Activated CD8-positive, alpha-beta T cell treated with anti-CD3 and anti-CD28 coated beads, Interleukin-2, amount 10 ng/mL, durations not matched to agents 7 days and 5 days (primary cell): ENCODE data around the gene JAK1. TPM values are rescaled to one million over a fixed set of nuclear protein-coding genes. Genes with fewer than 3 reads are reported as not detected.

ENCODE experiments used
- ATAC-seq: fragments of 150-1000 bp; cut with Tn5 transposase; one replicate; pipeline ENCODE4 v1.10.0; 2021; ENCODE audit warnings: moderate library complexity
- CTCF ChIA-PET: fragments of 350-600 bp; sonication (Branson Sonifier 250); formaldehyde crosslinking; loops from one replicate; lab custom pipeline; 2021; ENCODE audit warnings: antibody characterized with exemption; lab: Charles Lee
- POLR2A ChIA-PET: fragments of 350-600 bp; sonication (Branson Sonifier 250); formaldehyde crosslinking; loops from one replicate; lab custom pipeline; 2021; ENCODE audit warnings: antibody characterized with exemption; lab: Charles Lee
- DNase-seq: peaks from one replicate; pipeline ENCODE4 v3.0.0-alpha.2; 2020
- H3K27ac Mint-ChIP-seq: one replicate; pipeline ENCODE4 v1.8.0; 2021; ENCODE audit warnings: mild to moderate bottlenecking, mixed read lengths
- H3K27me3 Mint-ChIP-seq: one replicate; pipeline ENCODE4 v1.8.0; 2021; ENCODE audit warnings: low read depth, mixed read lengths
- H3K36me3 Mint-ChIP-seq: one replicate; pipeline ENCODE4 v1.8.0; 2021; ENCODE audit warnings: low read depth, mixed read lengths
- H3K4me1 Mint-ChIP-seq: one replicate; pipeline ENCODE4 v1.8.0; 2021; ENCODE audit warnings: low read depth, mixed read lengths
- H3K4me3 Mint-ChIP-seq: one replicate; pipeline ENCODE4 v1.8.0; 2021; ENCODE audit warnings: mild to moderate bottlenecking, mixed read lengths
- H3K9me3 Mint-ChIP-seq: one replicate; pipeline ENCODE4 v1.8.0; 2022; ENCODE audit warnings: mixed read lengths; ENCODE audit not compliant: insufficient read depth
- total RNA-seq, 2 experiments: library from RNA; stranded (reverse); gene quantifications; one replicate each; pipeline ENCODE4 v1.2.3, GENCODE V29; 2021

The JAK1 gene
- total RNA-seq, 2 experiments from 2014 or later = 156 to 159 TPM

DNA sequence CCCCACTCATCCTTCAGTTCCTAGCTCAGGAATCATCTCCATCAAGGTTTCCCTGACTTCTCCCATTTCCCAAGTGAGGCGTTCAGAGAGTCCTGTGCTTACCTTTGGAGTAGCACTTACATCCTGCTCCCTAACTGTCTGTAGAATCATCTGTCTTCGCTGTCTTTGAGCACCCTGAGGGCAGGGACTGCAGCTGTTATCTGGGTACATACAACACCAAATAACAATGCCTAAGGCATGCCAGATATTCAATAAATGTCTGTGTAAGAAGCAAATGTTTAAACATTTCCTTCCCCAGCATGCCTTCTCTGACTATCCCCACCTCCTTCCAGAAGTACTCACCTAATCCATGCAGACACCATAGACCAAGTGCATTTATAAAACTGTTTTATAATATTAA, 65.4 kb downstream of the JAK1 start:
- no peaks in the 10 kb centered on the region for H3K27me3 Mint-ChIP-seq
- ATAC-seq = no peak
- no peak overlapping the region for H3K27ac Mint-ChIP-seq
- no peaks in the 10 kb centered on the region for H3K9me3 Mint-ChIP-seq
- no peak for DNase-seq
- POLR2A ChIA-PET = no interaction called here
- H3K4me3 Mint-ChIP-seq = no peak overlapping the region
- H3K4me1 Mint-ChIP-seq = peaks cover 37% of the 10 kb centered on the region
- CTCF ChIA-PET = no interaction called here
- peaks cover 4% of the 10 kb centered on the region for H3K36me3 Mint-ChIP-seq

DNA sequence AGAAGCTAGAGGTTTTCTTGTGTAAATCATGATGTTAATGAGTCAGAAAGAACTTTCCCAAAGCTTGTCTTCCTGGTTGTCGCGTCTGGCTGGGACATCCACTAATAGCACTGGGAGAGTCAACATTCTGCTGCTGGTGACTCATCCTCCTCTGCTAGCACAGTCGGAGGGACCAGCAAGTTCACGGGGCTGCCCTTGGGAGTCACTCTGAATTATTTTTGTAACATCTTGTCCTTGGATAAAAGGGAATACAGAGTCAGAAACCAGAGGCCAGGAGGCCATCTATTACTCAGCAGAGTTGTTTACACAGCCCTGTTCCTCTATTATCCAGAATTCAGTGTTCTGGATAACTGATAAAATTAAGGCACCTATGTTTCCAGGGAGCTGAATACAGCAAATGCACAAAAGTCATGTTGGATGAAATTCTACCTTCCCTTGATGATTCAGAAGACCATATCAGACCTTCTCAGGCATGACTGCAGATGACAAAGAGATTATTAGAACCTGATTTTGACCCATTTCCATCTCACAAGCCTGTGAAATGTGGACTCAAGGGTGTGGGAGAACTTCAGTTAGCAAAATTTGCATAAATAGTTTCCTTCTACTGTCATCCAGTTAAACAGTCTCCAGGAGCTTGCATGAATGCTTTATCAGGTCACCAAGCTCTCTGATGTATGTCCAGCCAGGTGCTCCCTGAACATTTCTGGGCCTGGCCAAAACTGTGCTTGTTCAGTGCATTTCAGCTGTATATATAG, 68.1 kb downstream of the JAK1 start:
- H3K4me3 Mint-ChIP-seq = no peak overlapping the region
- H3K27me3 Mint-ChIP-seq = no peaks in the 10 kb centered on the region
- peaks cover 4% of the 10 kb centered on the region for H3K36me3 Mint-ChIP-seq
- DNase-seq (no peak), ATAC-seq (peak; percentile 33)
- ChIA-PET POLR2A (interaction anchor here (0.6 kb wide), 1 partner anchor 11 kb away, joined by 3 read pairs; no protein-coding TSS in a partner anchor), CTCF (interaction anchor here (0.8 kb wide), 1 partner anchor 653 kb away, joined by 3 read pairs; no protein-coding TSS in a partner anchor)
- H3K27ac Mint-ChIP-seq = no peak overlapping the region
- H3K9me3 Mint-ChIP-seq = no peaks in the 10 kb centered on the region
- H3K4me1 Mint-ChIP-seq = peaks cover 51% of the 10 kb centered on the region

DNA sequence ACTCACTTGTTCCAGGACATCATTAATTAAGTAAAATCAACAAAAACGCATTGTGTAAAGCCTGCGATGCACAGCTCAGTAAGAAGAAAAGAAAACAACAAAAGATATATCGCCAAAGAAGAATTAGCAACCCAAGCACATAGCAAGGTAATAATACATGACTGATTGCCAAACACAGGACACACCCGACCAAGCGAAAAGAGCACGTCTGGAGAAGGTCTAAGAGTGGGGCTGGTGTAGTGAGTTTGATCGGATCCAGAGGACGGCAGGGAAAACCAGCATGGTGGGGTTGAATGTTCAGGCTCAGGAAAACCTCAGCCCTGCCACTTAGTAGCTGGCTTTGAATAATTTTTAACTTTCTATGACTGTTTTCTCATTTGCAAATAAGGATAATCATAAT, 69.8 kb downstream of the JAK1 start:
- H3K27ac Mint-ChIP-seq = no peak overlapping the region
- DNase-seq (no peak), ATAC-seq (no peak)
- peaks cover 4% of the 10 kb centered on the region for H3K36me3 Mint-ChIP-seq
- H3K9me3 Mint-ChIP-seq = no peaks in the 10 kb centered on the region
- no peaks in the 10 kb centered on the region for H3K27me3 Mint-ChIP-seq
- ChIA-PET POLR2A (interaction anchor here (0.6 to 0.8 kb wide), 2 partner anchors 70 to 432 kb away, joined by 3 to 12 read pairs; partner anchors contain the start of gene JAK1), CTCF (interaction anchor here (0.7 kb wide), 1 partner anchor 1389 kb away, joined by 3 read pairs; no protein-coding TSS in a partner anchor)
- H3K4me3 Mint-ChIP-seq = no peak overlapping the region
- peaks cover 66% of the 10 kb centered on the region for H3K4me1 Mint-ChIP-seq

DNA sequence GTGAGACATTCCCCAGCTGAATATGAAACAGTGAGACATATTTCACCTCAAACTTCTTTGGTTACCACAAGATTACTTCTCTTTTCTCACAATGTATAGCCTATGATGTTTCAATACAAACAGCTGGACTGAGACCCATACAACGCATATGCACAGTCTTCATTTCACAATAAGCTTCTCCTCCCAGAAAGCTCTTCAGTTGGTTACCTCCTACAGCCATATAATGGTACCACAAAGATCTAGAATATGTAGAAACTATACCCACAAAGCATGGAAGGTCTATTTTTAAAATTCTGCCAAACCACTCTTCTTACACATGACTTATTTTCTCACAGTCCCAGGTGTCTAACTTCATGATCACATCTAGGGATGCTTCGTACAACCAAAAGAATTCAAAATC, 70.8 kb downstream of the JAK1 start:
- no peak for ATAC-seq
- peaks cover 77% of the 10 kb centered on the region for H3K4me1 Mint-ChIP-seq
- DNase-seq = no peak
- peaks cover 4% of the 10 kb centered on the region for H3K36me3 Mint-ChIP-seq
- no peak overlapping the region for H3K27ac Mint-ChIP-seq
- ChIA-PET CTCF (interaction anchor here (1.1 to 1.2 kb wide), 2 partner anchors 14 to 70 kb away, joined by 3 read pairs; partner anchors contain the start of gene JAK1), POLR2A (no interaction called here)
- H3K4me3 Mint-ChIP-seq = no peak overlapping the region
- H3K27me3 Mint-ChIP-seq = no peaks in the 10 kb centered on the region
- H3K9me3 Mint-ChIP-seq = no peaks in the 10 kb centered on the region

DNA sequence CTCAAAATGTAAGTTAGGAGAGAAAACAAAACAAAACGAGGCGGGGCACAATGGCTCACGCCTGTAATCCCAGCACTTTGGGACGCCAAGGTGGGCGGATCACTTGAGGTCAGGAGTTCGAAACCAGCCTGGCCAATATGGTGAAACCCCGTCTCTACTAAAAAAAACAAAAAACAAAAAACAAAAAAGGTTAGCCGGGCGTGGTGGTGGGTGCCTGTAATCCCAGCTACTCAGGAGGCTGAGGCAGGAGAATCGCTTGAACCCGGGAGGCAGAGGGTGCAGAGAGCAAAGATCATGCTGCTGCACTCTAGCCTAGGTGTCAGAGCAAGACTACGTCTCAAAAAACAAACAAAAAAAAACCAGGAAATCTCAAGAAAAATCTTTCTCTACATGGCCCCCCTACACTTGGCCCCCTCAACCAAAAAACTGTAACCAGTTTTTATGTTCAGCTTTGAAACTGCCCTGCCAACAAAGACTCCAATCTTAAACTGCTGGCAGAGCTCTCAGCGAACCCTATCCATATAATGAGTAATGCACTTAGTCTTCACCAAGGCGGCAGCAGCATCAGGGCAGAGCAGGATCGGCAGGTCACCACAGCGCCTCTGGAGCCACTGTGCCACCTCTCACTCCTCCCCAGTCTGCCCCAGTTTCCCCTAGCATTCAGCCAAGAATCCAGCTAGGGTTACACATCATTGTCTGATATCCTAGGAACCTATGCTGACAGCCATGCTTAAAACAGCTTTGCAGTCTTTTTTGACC, 71.7 kb downstream of the JAK1 start:
- ChIA-PET POLR2A (no interaction called here), CTCF (interaction anchor here (1.1 to 1.5 kb wide), 3 partner anchors 13 to 71 kb away, joined by 3 to 7 read pairs (median 3); partner anchors contain the start of gene JAK1)
- Mint-ChIP-seq H3K4me1 (peaks cover 80% of the 10 kb centered on the region), H3K27ac (no peak overlapping the region), H3K4me3 (no peak overlapping the region), H3K27me3 (no peaks in the 10 kb centered on the region), H3K36me3 (peaks cover 4% of the 10 kb centered on the region), H3K9me3 (no peaks in the 10 kb centered on the region)
- DNase-seq (no peak), ATAC-seq (no peak)

DNA sequence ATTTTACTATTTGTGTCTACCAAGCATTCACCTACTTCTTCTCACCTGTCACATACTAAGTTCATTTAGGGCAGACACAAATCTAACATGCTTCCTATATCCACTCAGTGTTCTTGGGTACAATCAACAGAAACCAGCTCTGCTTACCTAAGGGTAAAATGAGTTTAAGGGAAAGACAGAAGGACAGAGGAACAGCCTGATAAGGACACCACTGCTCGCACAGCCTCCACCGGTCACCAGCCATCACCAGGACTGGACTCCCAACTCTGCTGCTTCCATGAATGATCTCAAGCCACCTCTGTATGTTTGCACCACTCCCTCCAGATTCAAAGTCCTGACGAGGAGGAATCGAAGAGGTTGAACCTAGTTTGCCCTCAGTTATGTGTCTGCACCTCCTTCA, 72.4 kb downstream of the JAK1 start:
- POLR2A ChIA-PET = interaction anchor here (1.2 to 1.3 kb wide), 2 partner anchors 27 to 29 kb away, joined by 3 read pairs; no protein-coding TSS in a partner anchor
- H3K9me3 Mint-ChIP-seq = no peaks in the 10 kb centered on the region
- no peak overlapping the region for H3K27ac Mint-ChIP-seq
- H3K27me3 Mint-ChIP-seq = no peaks in the 10 kb centered on the region
- peaks cover 84% of the 10 kb centered on the region for H3K4me1 Mint-ChIP-seq
- no peak for ATAC-seq
- no peak overlapping the region for H3K4me3 Mint-ChIP-seq
- H3K36me3 Mint-ChIP-seq = peaks cover 4% of the 10 kb centered on the region
- CTCF ChIA-PET = interaction anchor here (1.1 to 1.5 kb wide), 4 partner anchors 14 to 181 kb away, joined by 3 to 7 read pairs (median 4); no protein-coding TSS in a partner anchor
- DNase-seq = no peak

DNA sequence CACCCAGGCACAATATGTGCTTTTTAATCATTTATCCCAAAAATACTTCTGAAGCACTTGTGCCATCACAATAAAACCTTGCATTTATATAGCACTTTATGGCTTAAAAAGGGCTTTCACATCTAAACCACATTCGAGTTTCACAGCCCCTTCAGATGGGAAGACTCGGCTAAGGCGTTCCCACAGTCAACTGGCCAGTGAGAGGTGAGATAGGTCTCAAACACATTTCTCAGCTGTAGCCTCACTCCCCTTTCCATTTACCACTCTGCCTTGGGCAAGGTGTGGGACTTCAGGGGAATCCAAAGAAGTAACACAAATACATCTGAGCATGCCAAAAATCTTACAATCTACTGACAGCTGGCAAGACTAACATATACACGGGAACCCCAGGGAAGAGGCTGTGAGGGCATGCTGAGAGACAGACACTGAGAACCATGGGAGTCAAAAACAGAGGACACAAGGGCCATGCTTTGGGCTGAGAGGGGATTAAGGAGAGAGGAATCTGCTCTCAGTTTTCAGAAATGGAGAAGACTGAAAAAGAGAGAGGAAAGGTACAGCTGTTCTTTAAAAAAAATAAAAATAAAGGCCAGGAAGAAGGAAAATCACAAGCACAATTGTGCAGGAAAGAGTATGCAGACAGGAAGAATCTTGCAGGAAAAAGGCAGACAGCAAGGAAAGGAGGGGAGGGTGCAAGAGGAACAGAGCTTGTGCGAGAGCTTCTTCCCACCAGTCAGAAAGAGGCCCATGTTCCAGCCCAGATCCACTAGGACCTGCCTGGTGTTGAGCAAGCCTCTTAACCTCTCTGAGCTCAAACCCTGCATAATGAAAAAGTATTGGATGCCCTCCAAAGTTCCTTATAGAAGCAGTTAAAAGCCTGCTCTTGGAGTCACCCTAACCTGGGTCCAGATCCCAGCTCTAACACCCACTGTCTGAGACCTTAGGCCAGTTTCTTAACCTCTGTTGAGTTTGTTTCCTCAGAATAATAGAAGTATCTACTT, 73.5 kb downstream of the JAK1 start:
- H3K4me1 Mint-ChIP-seq = peaks cover 82% of the 10 kb centered on the region
- ChIA-PET POLR2A (interaction anchor here (0.7 to 1.3 kb wide), 4 partner anchors 26 to 117 kb away, joined by 3 to 4 read pairs (median 3); no protein-coding TSS in a partner anchor), CTCF (interaction anchor here (1.1 to 1.5 kb wide), 4 partner anchors 13 to 182 kb away, joined by 3 to 7 read pairs (median 4); no protein-coding TSS in a partner anchor)
- peaks cover 4% of the 10 kb centered on the region for H3K36me3 Mint-ChIP-seq
- H3K4me3 Mint-ChIP-seq = no peak overlapping the region
- ATAC-seq (no peak), DNase-seq (no peak)
- no peaks in the 10 kb centered on the region for H3K9me3 Mint-ChIP-seq
- H3K27ac Mint-ChIP-seq = no peak overlapping the region
- H3K27me3 Mint-ChIP-seq = no peaks in the 10 kb centered on the region

DNA sequence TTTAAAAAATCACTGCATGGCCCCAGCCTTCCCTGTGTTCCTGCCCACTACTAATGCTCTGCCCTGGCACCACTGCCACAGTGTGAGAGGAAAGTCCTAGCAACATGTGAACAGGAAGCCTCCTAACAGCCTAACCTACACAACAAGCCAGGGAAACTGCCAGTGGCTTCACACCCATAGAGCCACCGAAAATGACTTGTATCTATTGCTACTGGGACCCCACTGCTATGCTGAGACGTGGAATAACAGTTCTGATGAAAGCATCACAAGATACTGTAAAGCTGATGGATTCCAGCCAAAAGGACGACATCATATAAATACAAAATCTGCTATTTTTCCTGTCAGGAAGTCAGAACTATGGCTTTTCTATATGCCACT, 74.9 kb downstream of the JAK1 start:
- Mint-ChIP-seq H3K9me3 (no peaks in the 10 kb centered on the region), H3K27ac (no peak overlapping the region), H3K36me3 (peaks cover 2% of the 10 kb centered on the region), H3K27me3 (no peaks in the 10 kb centered on the region), H3K4me3 (no peak overlapping the region), H3K4me1 (peaks cover 79% of the 10 kb centered on the region)
- no peak for DNase-seq
- peak; percentile 53 for ATAC-seq
- ChIA-PET POLR2A (no interaction called here), CTCF (no interaction called here)

DNA sequence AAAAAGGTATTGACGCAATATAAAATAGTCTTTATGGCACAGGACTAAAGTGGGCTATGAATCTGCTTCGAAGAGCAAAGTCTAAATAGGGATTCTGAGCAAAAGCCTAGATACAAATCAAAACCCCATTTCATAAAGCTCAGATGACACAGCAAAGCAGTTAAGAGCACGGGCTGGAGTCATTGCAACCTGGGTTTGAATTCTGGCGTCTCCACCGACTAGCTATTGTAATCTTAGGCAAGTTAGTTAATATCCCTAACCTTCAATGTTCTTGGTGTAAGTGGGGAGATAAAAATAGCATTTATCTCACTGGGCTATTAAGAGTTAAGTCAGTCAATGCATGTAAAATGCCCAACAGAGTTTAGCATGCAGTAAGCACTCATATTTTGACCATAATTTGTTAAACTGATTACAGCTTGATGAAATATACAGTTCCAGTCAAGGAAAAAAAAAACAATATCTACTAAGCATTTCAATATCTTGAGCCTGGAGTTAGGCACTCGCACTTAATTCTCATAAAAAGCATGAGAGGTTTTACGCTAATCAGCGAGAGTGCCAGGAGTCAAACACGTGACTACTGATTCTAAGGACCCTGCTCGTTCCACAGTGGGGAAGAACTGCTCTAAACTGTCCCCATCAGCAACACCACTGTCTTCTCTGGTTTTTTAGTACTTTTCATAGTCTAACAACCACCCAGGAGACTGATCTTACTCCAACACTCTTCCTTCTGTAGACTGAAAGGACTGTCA, 75.5 kb downstream of the JAK1 start:
- POLR2A ChIA-PET = interaction anchor here (0.6 kb wide), 1 partner anchor 391 kb away, joined by 3 read pairs; no protein-coding TSS in a partner anchor
- CTCF ChIA-PET = no interaction called here
- Mint-ChIP-seq H3K4me1 (peaks cover 74% of the 10 kb centered on the region), H3K9me3 (no peaks in the 10 kb centered on the region), H3K27me3 (no peaks in the 10 kb centered on the region), H3K27ac (no peak overlapping the region), H3K4me3 (no peak overlapping the region), H3K36me3 (peaks cover 2% of the 10 kb centered on the region)
- DNase-seq = no peak
- ATAC-seq = no peak

DNA sequence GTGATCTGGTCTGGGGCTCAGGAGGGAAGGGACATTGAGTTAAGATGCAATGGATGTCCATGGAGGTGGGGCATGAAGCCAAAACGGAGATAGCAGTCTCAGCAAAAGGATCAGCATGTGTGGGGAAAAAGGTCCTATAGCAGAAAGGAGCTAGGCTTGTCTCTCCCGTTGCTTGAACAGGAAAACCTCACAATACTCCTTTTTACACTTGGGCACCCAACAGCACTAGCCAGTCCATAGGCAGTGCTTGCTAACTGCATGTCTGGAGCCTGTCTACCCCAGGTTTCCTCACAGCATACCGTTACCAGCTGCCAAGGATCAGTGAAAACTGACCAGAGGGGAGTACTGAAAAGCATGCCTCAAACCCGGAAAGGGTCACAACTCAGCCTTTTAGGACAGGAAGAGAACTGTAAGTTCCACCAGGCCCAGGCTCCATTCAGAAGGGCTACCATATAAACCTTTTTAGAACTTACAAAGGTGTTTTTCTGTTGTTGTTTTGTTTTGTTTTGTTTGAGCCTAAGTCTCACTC, 78.6 kb downstream of the JAK1 start:
- ChIA-PET CTCF (interaction anchor here (1.0 to 1.1 kb wide), 2 partner anchors 11 to 26 kb away, joined by 3 read pairs; no protein-coding TSS in a partner anchor), POLR2A (no interaction called here)
- H3K36me3 Mint-ChIP-seq = peaks cover 11% of the 10 kb centered on the region
- DNase-seq (no peak), ATAC-seq (no peak)
- no peak overlapping the region for H3K4me3 Mint-ChIP-seq
- H3K4me1 Mint-ChIP-seq = peaks cover 62% of the 10 kb centered on the region
- H3K27ac Mint-ChIP-seq = no peak overlapping the region
- no peaks in the 10 kb centered on the region for H3K27me3 Mint-ChIP-seq
- no peaks in the 10 kb centered on the region for H3K9me3 Mint-ChIP-seq
